NCI-H2196 (cell line): ENCODE results near the gene PHF1.
A peak's percentile ranks its signal among the peaks of the same experiment; 100 is the strongest.
"Not testable (repeated sequence)": the region's sequence is repeated elsewhere in the genome, so short reads cannot be mapped to it uniquely, and the experiment has no call there.

Experiments
- DNase-seq: peaks from one replicate; lab custom pipeline; 2025; ENCODE audit not compliant: unreplicated experiment; lab: John Stamatoyannopoulos, UW

Gene PHF1

DNA sequence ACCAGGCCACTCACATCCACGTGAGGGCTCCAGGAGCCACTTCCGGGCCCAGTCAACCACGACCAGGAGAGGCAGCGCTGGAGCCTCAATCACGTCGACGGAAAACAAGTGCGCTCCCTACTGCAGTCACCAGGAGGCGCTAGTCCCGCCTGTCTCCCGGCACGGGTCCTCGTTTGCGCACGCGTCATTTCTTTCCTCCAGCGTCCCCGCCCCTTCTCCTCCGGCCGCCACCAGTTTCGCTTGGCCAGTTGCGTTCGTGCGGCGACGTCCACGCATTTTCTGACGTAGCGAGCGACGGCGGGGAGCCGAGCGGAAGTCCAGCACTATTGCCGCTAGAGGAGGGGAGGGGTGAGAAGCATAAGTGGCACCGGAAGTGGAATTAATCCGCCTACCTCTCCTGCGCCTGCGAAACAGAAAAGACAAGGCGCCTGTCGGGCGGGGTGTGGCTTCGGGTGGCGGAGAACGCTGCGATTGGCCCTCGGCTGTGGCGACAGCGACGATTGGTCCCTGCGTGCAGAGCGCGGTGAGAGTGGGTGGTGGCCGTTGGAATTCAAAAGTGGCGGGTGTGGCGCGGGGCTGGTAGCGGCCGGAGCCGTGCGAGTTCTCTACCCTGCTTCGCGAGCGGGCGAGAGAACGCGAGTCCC, 19.4 kb upstream of the PHF1 start, which contains the start of gene KIFC1:
Gene KIFC1, plus strand, starts transcription at position 546 of the 644 bp plus-strand sequence. CDS start 163 bp downstream, outside the sequence.
- DNase-seq = peak; percentile 99

DNA sequence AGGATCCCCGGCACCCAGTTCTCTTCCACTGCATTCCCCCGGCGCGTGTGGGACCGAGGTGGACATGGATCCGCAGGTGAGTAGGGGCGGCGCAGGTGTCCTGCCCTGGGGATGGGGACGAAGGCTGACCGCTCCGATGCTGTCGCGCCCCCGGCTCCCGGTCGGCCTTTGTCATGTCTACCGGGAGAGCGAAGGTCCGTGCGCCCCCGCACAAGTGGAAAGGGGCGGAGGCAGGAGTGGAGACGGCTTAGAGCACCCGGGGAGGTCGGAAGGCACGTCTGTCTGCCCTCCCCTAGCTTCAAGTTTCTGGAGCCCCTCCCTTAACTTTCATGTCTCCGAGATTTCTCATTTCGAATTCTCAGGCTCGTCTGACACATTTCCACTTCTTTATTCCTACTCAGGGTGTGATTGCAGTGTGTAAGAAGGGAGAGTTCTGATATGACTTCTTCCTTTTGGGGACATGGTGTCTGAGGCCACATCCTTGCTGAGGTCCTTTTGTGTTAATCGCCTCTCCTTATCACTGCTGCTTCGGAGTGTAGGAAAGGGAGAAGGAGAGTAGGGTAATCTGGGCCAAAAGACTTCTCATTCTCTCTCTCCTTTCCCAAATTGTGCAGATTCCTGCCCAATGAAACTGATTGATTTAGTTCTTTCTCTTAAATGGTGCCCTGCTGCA, 18.8 kb upstream of the PHF1 start:
- DNase-seq = no peak

GRCh38 chr6:33392595-33392948, 18.2 kb upstream of the PHF1 start:
- DNase-seq = no peak

GRCh38 chr6:33392979-33393378, 17.8 kb upstream of the PHF1 start:
- no peak for DNase-seq

- DNase-seq = no peak
Measured at GRCh38 chr6:33397541-33397940, 13.3 kb upstream of the PHF1 start.

DNA sequence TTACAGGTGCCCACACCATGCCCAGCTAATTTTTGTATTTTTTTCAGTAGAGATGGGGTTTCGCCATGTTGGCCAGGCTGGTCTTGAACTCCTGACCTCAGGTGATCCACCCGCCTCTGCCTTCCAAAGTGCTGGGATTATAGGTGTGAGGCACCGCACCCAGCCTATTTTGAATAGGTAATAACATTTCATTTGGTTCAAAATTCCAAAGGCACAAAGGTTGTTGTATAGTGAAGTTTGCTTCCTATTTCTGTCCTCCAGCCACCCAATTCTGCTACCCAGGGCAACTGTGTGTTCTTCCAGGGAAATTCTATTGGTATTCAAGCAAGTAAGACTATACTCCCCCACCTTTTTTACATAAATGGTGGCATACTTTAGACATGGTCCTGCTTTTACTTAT, 12.2 kb upstream of the PHF1 start:
- not testable (repeated sequence) for DNase-seq

DNA sequence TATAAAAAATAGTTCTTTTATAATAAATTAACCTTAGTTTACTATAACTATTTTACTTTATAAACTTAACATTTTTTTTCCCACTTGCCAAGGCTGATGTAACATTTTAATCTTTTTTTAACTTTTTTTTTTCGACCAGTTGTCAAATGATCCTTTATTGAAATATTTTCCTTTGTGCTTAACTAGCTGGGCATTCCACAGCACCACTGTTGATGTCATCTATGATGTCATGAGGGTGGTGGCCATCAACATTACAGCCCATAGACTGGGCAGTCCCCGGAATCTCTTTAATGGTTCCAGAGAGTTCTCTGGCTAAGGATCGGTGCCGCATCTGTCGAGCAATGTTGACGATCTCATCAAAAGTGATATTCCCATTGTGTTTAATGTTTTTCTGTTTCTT, 10.9 kb upstream of the PHF1 start:
- not testable (repeated sequence) for DNase-seq

DNA sequence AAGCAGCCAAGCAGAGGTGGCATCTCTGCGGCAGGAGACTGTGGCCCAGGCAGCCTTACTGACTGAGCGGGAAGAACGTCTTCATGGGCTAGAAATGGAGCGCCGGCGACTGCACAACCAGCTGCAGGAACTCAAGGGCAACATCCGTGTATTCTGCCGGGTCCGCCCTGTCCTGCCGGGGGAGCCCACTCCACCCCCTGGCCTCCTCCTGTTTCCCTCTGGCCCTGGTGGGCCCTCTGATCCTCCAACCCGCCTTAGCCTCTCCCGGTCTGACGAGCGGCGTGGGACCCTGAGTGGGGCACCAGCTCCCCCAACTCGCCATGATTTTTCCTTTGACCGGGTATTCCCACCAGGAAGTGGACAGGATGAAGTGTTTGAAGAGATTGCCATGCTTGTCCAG, 5.9 kb upstream of the PHF1 start:
- no peak for DNase-seq

DNA sequence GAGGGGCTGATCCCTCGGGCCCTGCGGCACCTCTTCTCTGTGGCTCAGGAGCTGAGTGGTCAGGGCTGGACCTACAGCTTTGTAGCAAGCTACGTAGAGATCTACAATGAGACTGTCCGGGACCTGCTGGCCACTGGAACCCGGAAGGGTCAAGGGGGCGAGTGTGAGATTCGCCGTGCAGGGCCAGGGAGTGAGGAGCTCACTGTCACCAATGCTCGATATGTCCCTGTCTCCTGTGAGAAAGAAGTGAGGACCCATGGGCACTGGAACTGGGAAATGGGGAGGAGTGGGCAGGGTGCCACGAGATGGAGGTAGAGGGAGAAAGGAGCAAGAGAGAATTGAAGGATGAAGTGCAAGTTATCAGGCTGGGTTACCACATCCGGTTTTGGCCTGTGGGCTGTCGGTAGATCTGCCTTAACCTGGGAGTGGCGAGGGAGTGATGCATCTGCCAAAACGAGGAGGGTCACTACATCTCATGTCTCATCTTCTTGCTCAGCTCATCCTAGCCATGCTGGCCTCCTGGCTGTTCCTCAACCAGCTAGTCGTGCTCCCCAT, 5.4 kb upstream of the PHF1 start:
- DNase-seq = no peak

DNA sequence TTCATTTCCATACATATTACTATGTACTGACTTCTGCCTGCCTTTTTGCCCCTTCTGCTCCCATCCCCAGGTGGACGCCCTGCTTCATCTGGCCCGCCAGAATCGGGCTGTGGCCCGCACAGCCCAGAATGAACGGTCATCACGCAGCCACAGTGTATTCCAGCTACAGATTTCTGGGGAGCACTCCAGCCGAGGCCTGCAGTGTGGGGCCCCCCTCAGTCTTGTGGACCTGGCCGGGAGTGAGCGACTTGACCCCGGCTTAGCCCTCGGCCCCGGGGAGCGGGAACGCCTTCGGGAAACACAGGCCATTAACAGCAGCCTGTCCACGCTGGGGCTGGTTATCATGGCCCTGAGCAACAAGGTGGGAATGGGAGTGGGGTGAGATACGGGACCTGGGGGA, 4.7 kb upstream of the PHF1 start:
- no peak for DNase-seq

DNA sequence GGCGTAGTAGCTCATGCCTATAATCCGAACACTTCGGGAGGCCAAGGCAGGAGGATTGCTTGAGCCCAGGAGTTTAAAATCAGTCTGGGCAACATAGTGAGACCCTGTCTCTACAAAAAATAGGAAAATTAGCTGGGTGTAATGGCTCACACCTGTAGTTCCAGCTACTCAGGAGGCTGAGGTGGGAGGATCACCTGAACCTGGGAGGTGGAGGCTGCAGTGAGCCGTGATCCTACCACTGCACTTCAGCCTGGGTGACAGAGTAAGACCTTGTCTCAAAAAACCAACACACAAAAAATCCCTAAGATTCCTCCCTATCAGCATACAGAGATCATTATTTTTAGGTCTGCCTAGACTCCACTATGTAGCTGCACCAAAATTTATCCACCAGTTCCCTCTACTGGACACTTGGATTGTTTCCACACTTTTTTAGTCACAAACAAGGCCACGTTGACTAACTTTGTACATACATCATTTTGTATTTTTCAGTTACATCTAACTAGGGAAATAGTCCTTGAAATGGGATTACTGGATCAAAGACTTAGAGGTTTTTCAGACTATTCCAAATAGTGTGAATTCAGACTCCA, 3.6 kb upstream of the PHF1 start:
- DNase-seq = peak; percentile 43

DNA sequence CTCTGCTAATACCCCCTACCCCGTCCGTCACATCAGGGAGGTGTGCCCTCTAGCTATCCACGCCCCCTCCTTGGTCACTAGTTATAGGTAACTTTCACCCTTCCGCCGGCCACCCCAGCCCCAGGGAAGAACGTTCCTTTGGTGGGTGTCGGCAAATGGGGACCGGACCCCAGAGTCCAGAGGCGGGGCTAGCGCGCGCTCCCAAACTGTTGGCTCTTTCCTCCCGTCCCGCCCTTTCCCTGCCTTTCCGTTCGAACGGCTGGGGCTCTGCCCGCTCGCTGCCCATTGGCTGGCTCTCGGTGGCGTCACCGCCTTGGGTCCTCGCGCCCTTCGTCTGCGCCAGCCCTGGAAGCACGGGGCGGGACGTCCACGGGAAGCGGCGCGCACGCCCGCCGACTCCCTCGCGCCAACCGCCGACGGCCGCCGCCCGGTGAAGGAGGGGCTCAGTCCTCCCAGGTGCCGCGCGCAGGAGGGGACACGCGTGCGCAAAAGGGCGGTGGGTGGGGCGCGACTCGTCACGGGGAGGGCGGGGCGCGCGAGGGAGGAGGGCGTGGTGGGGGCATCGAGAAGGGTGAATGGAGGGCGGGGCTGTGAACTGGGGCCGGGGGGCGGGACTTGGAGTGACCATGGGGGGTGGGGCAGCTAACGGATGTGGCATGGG, 634 bp upstream of the PHF1 start:
- DNase-seq = peak; percentile 99

DNA sequence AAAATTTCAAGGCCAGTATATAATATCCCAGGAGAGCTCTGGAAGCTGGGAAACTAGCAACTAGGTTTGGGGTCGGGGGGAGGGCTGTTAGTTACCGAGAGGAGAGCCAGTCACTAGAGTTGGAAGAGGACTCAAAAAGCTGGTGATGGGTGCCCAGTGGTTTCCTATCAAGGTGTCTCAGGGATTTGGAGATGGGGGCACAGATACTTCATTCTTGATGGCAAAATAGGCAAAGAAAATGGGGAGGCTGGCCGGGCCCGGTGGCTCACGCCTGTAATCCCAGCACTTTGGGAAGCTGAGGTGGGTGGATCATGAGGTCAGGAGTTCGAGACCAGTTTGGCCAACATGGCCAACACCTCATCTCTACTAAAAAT, 805 bp downstream of the PHF1 start:
- DNase-seq = no peak

GRCh38 chr6:33412140-33413009, 1.6 kb downstream of the PHF1 start:
- no peak for DNase-seq

- DNase-seq = no peak
Measured at GRCh38 chr6:33413241-33414120, 2.7 kb downstream of the PHF1 start.

DNA sequence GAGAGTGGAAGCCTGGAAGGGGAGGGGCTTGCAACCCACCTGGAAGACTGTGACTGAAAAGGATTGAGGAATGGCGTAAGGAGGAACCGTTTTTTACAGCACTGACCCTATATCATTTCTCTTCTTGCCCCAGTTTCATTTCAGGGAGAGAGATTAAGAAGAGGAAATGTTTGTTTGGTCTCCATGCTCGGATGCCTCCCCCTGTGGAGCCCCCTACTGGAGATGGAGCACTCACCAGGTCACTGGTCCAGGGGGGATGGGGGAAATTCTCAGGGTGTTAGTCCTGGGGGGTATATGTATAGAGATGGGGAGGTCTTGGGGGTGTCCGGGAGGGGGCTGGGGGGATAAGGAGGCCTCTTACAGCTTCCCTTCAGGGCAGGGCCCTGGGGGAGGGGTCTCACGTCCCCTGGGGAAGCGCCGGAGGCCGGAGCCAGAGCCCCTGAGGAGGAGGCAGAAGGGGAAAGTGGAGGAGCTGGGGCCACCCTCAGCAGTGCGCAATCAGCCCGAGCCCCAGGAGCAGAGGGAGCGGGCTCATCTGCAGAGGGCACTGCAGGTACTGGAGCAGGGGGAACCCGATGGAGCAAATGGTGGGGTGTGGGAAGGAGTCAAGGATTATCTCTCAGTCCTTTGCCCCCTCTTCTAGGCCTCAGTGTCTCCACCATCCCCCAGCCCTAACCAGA, 3.9 kb downstream of the PHF1 start:
- DNase-seq = no peak

GRCh38 chr6:33415831-33416230, 5.0 kb downstream of the PHF1 start:
- no peak for DNase-seq

GRCh38 chr6:33416386-33417127, 5.7 kb downstream of the PHF1 start:
- DNase-seq = no peak
